DOHH2 (cell line): ENCODE data around the gene SELENON.

ENCODE experiments used
- H3F3A ChIP-seq: fragments of 200-600 bp; sonication (generic), shearing (Covaris generic); 2 replicates; pipeline ENCODE4 v1.6.0; 2016; ENCODE audit warnings: antibody characterized with exemption, mild to moderate bottlenecking; ENCODE audit not compliant: control insufficient read depth, insufficient read depth
- H3K27ac ChIP-seq: fragments of 200-600 bp; sonication (generic); 2 replicates; pipeline ENCODE4 v1.5.1; 2014; ENCODE audit warnings: low read depth, mild to moderate bottlenecking, low read length, moderate library complexity
- H3K27me3 ChIP-seq: fragments of 200-600 bp; sonication (generic); 2 replicates; pipeline ENCODE4 v1.6.1; 2014; ENCODE audit warnings: mild to moderate bottlenecking, low read length, mixed read lengths; ENCODE audit not compliant: control insufficient read depth
- H3K36me3 ChIP-seq: fragments of 200-600 bp; sonication (generic); 2 replicates; pipeline ENCODE4 v1.6.1; 2014; ENCODE audit warnings: mild to moderate bottlenecking, low read length, moderate library complexity, mixed read lengths; ENCODE audit not compliant: control insufficient read depth
- H3K4me1 ChIP-seq: fragments of 200-600 bp; sonication (generic); 2 replicates; pipeline ENCODE4 v1.6.1; 2014; ENCODE audit warnings: mild to moderate bottlenecking, low read length, mixed read lengths; ENCODE audit not compliant: control insufficient read depth
- H3K4me2 ChIP-seq: fragments of 200-600 bp; sonication (generic); 2 replicates; pipeline ENCODE4 v1.6.0; 2014; ENCODE audit warnings: mild to moderate bottlenecking, low read length, moderate library complexity
- H3K4me3 ChIP-seq: fragments of 200-600 bp; sonication (generic); 2 replicates; pipeline ENCODE4 v1.5.1; 2014; ENCODE audit warnings: mild to moderate bottlenecking, low read length, mixed read lengths
- H3K79me2 ChIP-seq: fragments of 200-600 bp; sonication (generic); 2 replicates; pipeline ENCODE4 v1.6.1; 2014; ENCODE audit warnings: mild to moderate bottlenecking, low read length, mixed read lengths; ENCODE audit not compliant: control insufficient read depth
- H3K9me2 ChIP-seq: fragments of 200-600 bp; sonication (generic); replicated peaks from 2 replicates; pipeline ENCODE4 v1.6.1; 2014; ENCODE audit warnings: mild to moderate bottlenecking, low read length, mixed read lengths; ENCODE audit not compliant: control insufficient read depth
- H3K9me3 ChIP-seq: fragments of 200-600 bp; sonication (generic); 2 replicates; pipeline ENCODE4 v1.6.1; 2014; ENCODE audit warnings: antibody characterized with exemption, low read length, mixed read lengths; ENCODE audit not compliant: control insufficient read depth, insufficient read depth
- H4K20me1 ChIP-seq: fragments of 200-600 bp; sonication (generic); 2 replicates; pipeline ENCODE4 v1.6.0; 2014; ENCODE audit warnings: low read depth, mild to moderate bottlenecking, antibody characterized with exemption, low read length, moderate library complexity; ENCODE audit not compliant: control insufficient read depth, insufficient read depth
- EZH2phosphoT487 ChIP-seq: fragments of 200-600 bp; sonication (generic); IDR thresholded peaks from 2 replicates; pipeline ENCODE4 v1.6.1; 2017; ENCODE audit warnings: borderline replicate concordance, mild to moderate bottlenecking, antibody characterized with exemption, low read length, moderate library complexity, mixed read lengths
- TF ChIP-seq, protein P1 (sequence below): fragments of 200-600 bp; sonication (generic); IDR thresholded peaks from one replicate; pipeline ENCODE4 v1.5.1; 2014; ENCODE audit warnings: antibody characterized with exemption, mild to moderate bottlenecking, low read depth, low read length; ENCODE audit not compliant: poor library complexity, severe bottlenecking

SELENON gene

DNA sequence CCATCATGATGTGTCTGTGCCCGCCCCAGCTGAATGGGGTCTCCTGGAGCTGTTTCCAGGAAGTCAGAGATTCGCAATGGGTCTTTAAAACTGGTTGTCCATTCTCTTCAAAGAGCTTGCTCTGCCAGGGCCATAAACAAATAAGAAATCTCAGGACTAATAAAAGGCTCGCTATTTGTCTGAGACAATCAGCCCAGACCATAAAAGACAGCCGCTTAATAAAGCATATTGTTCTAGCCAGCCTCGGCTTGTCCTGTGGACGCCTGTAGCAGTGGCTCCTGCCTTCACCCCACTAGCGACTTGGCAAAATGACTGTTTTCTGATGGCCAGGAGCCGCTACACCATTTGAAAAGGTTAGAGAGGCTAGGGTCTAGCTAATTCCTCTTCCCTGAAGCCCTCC, 20.6 kb upstream of the SELENON start:
- no peak for TF ChIP-seq EZH2phosphoT487
- TF ChIP-seq, protein P1, sequence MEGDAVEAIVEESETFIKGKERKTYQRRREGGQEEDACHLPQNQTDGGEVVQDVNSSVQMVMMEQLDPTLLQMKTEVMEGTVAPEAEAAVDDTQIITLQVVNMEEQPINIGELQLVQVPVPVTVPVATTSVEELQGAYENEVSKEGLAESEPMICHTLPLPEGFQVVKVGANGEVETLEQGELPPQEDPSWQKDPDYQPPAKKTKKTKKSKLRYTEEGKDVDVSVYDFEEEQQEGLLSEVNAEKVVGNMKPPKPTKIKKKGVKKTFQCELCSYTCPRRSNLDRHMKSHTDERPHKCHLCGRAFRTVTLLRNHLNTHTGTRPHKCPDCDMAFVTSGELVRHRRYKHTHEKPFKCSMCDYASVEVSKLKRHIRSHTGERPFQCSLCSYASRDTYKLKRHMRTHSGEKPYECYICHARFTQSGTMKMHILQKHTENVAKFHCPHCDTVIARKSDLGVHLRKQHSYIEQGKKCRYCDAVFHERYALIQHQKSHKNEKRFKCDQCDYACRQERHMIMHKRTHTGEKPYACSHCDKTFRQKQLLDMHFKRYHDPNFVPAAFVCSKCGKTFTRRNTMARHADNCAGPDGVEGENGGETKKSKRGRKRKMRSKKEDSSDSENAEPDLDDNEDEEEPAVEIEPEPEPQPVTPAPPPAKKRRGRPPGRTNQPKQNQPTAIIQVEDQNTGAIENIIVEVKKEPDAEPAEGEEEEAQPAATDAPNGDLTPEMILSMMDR, result no peak
- no peak overlapping the region for H3K4me3 ChIP-seq
- no peaks in the 10 kb centered on the region for H3K36me3 ChIP-seq
- H3K4me2 ChIP-seq, result no peak overlapping the region
- H3K27me3 ChIP-seq, result peaks cover 8% of the 10 kb centered on the region
- H3K4me1 ChIP-seq, result peaks cover 8% of the 10 kb centered on the region; the same call in 1 of the 2 replicates
- no peaks in the 10 kb centered on the region for H4K20me1 ChIP-seq
- no peaks in the 10 kb centered on the region for H3K79me2 ChIP-seq
- H3K27ac ChIP-seq, result no peak overlapping the region
- no peaks in the 10 kb centered on the region for H3F3A ChIP-seq
- H3K9me3 ChIP-seq, result no peaks in the 10 kb centered on the region
- H3K9me2 ChIP-seq, result no peaks in the 10 kb centered on the region

DNA sequence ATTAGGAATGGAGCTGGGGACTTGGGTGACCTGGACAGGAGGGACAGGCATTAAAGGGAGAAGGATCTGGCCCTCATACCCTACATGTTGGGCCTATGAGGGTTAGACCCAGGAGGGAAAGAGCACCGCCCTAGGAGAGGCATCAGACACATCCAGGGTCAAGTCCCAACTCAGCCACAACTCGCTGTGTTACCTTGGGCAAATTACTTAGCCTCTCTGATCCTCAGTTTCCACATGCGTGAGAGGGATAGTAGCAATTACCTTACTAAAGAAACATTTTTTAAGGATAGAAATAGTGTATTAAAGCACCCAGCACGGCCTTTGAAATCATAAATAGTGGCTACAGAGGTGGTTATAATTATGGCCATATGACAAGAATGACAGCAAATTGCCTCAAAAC, 20.1 kb upstream of the SELENON start:
- no peaks in the 10 kb centered on the region for H3K36me3 ChIP-seq
- no peaks in the 10 kb centered on the region for H4K20me1 ChIP-seq
- H3K27ac ChIP-seq, result no peak overlapping the region
- no peak overlapping the region for H3K4me3 ChIP-seq
- no peaks in the 10 kb centered on the region for H3K9me2 ChIP-seq
- no peaks in the 10 kb centered on the region for H3K9me3 ChIP-seq
- H3K4me2 ChIP-seq, result no peak overlapping the region
- H3K4me1 ChIP-seq, result peaks cover 6% of the 10 kb centered on the region; the same call in 1 of the 2 replicates
- no peaks in the 10 kb centered on the region for H3K79me2 ChIP-seq
- peaks cover 11% of the 10 kb centered on the region for H3K27me3 ChIP-seq
- TF ChIP-seq, protein P1, result no peak
- no peak for TF ChIP-seq EZH2phosphoT487
- H3F3A ChIP-seq, result no peaks in the 10 kb centered on the region

DNA sequence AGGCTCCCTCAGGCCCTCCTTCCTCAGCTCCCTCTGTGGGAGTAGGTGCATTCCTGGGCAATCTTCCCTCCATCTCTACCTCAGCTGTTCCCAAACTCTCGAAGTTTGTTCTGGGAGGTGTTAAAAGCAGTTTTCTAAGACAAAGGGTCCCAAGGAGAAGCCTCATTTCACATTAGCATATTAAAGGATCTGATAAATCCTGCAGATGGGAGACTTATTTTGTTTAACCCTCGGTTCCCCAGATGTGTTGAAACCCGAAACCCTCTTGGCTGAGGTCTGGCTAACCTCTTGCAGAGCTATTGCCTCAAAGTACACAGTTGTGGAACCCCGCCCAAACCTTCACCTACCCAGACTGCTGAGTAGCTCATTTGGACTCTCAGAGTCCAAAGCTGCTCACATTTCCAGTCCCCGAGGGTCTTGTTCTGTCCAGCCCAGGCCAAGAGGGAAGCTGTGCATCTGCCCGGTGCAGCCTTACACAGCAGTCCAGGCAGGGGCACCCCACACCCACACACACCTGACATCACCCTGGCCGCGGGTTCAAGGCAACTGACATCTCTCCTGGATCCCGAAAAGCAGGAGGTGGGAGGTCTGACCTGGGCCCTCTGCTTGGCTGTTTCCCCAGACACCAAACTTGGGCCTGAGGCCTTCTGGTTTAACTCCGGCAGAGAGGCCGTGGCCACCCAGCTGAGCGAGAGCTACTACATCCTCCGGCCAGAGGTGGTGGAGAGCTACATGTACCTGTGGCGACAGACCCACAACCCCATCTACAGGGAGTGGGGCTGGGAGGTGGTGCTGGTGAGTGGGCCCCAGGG, 19.5 kb upstream of the SELENON start:
- H3K4me2 ChIP-seq, result no peak overlapping the region
- H3K4me1 ChIP-seq, result 0 out of 2 replicates have a peak, but pooled peaks cover under 1% of the 10 kb centered on the region
- no peaks in the 10 kb centered on the region for H3K79me2 ChIP-seq
- H4K20me1 ChIP-seq, result no peaks in the 10 kb centered on the region
- no peaks in the 10 kb centered on the region for H3K36me3 ChIP-seq
- H3F3A ChIP-seq, result no peaks in the 10 kb centered on the region
- H3K27ac ChIP-seq, result no peak overlapping the region
- TF ChIP-seq, protein P1, result no peak
- TF ChIP-seq EZH2phosphoT487, result no peak
- no peaks in the 10 kb centered on the region for H3K9me3 ChIP-seq
- H3K4me3 ChIP-seq, result no peak overlapping the region
- H3K9me2 ChIP-seq, result no peaks in the 10 kb centered on the region
- H3K27me3 ChIP-seq, result peaks cover 5% of the 10 kb centered on the region
